Right ventricle myocardium inferior (tissue), 1 donor: ENCODE data around the gene MAST4. TPM values are rescaled to one million over a fixed set of nuclear protein-coding genes. Genes with fewer than 3 reads are reported as not detected.
A peak's percentile ranks its signal among the peaks of the same experiment; 100 is the strongest.

Source experiments
- ATAC-seq: fragments of 200-7000 bp; cut with Tn5 transposase; one replicate; pipeline ENCODE4 v1.9.1; 2020; ENCODE audit warnings: mild to moderate bottlenecking, moderate library complexity
- DNase-seq: peaks from one replicate; pipeline ENCODE4 v3.0.0; 2021; ENCODE audit errors: missing footprints
- intact Hi-C: fragments of 100-400 bp; cut with DNase I; formaldehyde crosslinking; loops from one replicate; pipeline ENCODE4 v1.11.0; 2022
- total RNA-seq: library from RNA; stranded (reverse); fragmentation: NEBNext Ultra II Directional; extraction: Animal tissue kit (Norgen Biotek cat#: 25700); gene quantifications from one replicate; pipeline ENCODE4 v1.2.1, GENCODE V29; 2021
- donor health status: DM: no; HTN: yes; CAD: no; lungs with severe emphysema.

The MAST4 gene
- total RNA-seq, 1 donor from 2014 or later: 39.6 TPM

DNA sequence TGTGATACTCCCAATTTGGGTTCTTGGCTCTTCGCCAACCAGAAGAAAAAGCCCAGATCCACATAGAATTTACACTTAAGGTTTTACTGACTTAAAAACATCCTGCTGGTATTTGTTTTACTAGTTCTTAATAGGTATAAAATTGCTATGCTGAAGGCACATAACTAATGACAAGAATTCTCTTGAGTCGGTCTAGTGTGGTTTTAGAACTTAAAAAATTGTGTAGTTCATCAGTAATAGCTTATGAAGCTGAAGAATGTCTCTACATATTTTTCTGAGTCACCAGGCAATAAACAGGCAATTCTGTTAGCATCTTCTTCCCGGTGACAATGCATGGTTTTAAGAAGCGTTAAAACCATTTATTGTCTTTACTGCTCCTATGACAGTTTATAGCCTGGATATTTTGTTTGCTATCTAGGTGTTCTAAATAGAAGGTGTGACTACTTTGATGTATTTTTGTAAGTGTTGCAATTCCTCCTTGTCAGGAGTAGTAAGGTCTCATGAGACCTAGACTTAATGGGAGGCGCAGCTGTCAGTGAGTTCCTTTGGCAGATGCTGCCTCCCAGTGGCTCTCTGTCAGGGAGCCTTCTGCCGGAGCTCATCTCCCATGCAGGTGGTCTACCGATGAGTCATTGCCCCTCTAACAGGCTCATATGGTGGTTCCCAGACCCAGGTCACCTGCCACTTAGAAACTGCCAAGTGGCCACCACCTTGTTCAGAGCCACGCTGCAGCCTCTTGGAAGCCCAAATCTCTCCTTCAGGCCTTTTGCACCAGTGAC is 173.8 kb downstream of the MAST4 start:
- peak; percentile 63 for ATAC-seq
- intact Hi-C loops: loop anchor here (10.0 kb wide), 1 partner anchor 335 kb away; no protein-coding TSS in a partner anchor
- DNase-seq: no peak

DNA sequence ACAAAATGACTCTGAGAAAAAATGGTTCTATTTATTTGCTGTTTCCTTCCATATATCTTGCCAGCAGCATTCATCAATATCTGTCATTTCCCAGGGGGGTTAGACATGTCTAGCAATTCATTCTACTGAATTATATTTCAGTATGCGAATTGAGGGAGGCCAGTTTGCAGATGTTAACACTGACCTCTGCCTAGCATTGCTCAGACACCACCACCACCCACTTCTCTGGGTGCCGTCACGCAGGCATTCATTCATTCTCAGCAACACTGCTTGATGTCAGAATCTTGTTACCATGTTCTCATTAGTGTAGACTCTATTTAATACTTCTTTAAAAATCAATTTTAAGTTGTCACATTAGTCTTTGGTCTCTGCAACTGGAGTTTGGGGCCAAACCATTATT is 181.7 kb downstream of the MAST4 start:
- DNase-seq: no peak
- intact Hi-C loops: no loop called here
- ATAC-seq: no peak

DNA sequence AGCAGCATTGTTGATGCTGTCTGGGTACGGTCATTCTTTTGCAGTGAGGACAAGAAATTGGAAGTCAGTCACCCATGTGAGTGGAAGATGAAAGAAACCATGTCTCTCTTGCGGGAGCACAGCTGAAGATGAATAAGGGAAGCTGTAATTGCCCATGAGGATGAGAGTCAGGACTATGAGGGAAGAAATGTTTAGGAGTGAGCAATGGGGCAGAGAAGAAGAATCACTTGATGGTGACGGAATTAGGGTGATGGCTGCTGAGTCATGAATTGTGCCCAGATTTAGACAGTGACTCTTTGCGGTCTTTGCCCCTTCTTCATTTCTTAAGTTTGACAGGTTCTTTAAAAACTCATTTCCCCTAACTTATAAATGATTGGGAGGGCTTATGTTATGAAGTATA is 183.3 kb downstream of the MAST4 start:
- no peak for ATAC-seq
- intact Hi-C loops: no loop called here
- DNase-seq: no peak

DNA sequence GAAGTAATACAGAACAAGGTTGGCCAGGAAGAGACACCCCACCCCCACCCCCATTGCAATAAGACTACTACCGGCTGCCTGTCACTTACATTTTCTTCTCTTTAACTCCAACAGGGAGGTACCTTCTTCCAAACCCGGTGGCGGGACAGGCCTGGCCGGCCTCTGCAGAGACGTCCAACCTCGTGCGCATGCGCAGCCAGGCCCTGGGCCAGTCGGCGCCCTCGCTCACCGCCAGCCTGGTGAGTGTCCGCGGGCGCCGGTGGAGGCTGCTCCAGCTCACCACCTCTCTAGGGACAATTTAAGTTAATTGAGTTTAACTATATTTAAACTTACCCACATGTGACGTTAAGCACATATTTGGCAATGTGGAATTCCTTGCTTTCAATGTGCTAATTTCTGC is 192.4 kb downstream of the MAST4 start:
- intact Hi-C loops: no loop called here
- no peak for ATAC-seq
- no peak for DNase-seq

DNA sequence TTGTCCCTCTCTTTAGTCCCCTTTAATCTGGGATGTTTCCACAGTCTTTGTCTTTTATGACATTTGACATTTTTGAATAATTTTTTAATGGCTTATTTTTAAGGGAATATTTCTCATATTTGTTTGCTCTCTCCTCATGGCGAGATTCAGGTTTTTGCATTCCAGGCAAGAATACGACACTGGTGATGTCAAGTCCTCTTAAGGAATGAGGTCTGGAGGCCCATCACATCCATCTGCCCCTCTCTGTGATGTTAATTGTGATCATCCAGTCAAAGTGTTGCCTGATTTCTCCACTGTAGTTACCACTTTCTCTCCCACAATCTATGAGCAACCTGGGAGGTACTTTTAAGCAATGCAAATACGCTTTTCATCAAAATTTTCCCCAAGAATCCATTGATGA is 193.2 kb downstream of the MAST4 start:
- intact Hi-C loops: no loop called here
- DNase-seq (no peak), ATAC-seq (no peak)

DNA sequence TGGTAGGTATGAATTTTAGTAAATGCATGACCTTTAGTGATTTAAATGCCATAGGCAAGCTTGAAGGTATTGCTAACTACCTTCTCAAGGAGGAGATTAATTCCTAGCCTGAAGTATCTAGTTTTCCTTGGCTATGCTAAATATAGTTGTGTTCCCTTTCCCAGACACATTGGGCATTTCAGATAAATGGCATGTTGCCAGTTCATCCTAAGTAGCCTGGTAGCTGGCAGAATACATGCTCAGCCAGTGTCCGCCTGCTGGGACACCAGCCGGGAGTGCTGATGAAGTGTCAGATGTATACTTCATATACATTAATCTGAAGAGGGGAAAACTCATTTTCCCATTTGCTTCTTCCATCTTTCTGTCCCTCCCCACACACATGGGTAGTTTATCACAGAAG is 196.9 kb downstream of the MAST4 start:
- no peak for DNase-seq

DNA sequence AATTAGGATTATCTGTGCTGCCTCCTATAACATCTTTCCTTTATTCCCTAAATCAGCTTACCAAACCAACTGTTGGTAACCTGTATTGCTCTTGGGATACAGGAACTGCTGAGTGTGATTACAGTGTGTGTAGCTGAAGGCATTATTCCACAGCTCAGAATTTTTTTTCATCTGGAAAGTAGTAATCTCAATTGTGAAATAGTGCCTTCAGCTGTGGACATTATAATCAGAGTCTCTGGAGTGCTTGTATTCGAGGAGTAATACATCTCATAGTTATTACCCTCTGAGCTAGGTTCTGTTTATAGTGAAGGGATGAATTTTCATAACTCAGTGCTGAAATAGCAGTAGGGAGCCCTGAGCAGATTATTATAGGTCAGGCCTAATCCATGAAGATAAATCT is 199.5 kb downstream of the MAST4 start:
- ATAC-seq: no peak
- intact Hi-C loops: no loop called here

More for the DNA sequence above, 196.9 kb downstream of the MAST4 start:
- intact Hi-C loops: no loop called here
- ATAC-seq: peak; percentile 61

DNA sequence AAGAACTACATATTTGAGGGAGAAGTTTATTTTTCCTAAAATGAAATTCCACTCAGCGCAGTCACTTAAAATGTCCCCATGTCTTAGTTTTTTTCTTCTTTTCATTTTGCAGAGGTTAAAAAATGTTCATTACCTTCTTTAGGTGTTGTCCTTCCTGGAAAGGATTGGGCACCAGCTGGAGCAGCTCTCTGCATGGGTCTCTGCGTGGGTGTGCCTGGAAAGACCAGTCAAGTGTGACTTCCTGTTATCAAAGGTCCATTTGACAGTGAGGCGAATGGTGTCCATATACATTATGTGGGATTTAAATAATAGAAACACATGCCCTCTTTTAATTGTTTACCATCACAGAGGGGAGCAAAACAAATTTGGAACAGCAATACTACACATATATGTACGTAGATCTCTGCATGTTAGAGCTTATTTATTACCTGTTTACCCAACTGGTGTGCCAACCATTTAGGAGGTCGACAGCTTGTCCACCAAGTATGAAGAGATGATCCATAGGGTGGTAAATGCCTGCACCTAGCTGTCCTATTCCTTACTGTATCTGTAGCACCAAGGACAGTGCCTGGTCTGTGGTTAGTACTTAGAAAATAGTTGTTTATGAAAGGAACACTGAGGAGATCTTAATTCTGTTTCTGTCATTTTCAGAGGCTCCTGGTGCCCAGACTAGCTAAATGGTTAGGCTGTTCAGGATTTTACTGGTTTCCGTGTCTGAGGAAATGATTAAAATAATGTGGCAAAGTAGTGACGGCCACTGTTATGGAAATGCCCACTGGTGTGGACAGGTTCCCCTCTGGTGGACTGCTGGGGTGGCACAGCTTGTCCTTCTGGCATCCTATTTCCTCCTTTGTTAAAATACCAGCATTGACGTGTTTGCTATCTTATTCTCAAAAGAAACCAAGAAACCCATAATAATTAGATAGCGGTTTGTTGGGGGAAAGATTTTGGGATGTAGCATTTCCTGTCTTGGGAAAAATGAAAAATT is 200.4 kb downstream of the MAST4 start:
- no peak for ATAC-seq
- intact Hi-C loops: no loop called here

More for the DNA sequence above, 199.5 kb downstream of the MAST4 start:
- no peak for DNase-seq

DNA sequence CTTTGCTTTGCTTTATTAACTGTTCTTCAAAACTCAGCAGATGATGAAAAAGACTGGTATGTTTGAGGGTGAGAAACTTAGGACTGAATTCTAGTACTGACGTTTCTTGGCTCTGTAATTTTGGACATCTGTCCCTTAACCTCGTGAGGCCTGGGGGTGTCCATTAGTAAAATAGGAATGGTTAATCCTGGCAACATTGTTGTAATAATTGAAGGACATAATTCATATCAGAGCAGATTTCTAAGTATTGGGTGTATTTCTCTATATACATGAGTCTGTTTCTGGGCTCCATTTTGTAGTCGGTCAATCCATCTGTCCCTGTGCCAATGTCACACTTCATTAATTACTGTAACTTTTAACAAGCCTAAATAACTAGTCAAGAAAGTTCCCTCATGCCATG is 206.7 kb downstream of the MAST4 start:
- DNase-seq: no peak
- intact Hi-C loops: no loop called here

More for the DNA sequence above, 200.4 kb downstream of the MAST4 start:
- no peak for DNase-seq

DNA sequence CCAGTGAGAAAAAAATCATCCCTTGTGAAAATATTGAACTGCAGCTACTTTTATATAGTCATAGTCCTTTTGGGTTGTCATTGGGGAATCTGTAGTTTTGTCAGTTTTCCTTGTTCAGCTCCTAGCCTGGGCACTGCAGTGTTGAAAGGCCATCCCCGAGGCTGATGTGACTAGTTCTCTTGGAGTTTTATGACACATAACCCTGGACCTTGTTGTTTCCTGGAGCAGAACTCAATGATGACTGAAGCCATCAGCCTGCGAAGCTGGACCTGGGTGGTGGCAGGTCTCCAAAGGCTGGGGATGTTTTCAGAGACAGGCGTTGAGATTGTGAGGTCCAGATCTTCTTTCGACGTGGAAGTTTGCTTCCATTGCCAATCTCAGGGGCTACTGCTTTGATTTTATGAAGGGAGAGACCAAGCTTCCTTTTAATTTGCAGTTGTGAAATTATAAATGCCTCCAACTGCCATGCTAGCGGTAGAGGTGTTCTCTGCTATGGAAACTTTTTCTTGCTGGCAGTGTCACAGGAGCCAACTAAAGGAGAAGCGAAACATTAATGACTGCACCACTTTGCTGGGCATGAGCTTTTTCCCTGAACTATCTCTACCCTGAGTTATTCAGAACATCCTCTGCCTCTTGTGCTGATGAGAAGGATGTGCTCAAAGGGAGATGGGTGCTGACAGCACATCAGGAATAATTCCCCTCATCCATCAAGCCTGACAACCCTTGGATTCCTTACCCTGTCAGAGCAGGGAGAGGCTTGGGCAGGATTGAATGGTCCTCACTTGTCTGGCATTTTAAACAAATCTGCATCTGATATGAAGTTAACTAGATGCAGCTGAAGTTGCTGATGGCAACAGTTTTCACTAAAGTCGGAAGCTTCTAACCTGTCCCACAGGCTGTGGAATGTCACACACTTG is 209.6 kb downstream of the MAST4 start:
- intact Hi-C loops: no loop called here

More for the DNA sequence above, 206.7 kb downstream of the MAST4 start:
- no peak for ATAC-seq

DNA sequence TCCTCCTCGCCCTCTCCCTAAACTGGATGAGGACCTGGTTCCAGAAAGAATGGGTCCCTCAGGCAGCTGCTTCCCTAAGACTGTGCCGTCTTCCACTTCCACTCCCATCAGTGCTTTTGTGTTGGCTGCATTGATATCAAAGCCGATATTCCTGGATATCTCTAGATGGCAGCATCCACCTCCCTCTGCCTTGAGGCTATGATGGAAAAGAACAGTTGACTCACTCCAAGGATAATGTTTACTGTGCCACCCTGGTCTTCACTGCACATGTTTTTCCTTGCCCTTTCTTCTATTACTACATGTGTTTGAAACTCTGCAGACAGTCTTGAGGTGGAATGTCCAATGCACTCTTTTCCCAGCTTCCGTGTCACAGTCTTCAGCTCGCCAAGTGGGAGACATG is 211.6 kb downstream of the MAST4 start:
- ATAC-seq: peak; percentile 73
- intact Hi-C loops: no loop called here

More for the DNA sequence above, 209.6 kb downstream of the MAST4 start:
- DNase-seq (no peak), ATAC-seq (no peak)

DNA sequence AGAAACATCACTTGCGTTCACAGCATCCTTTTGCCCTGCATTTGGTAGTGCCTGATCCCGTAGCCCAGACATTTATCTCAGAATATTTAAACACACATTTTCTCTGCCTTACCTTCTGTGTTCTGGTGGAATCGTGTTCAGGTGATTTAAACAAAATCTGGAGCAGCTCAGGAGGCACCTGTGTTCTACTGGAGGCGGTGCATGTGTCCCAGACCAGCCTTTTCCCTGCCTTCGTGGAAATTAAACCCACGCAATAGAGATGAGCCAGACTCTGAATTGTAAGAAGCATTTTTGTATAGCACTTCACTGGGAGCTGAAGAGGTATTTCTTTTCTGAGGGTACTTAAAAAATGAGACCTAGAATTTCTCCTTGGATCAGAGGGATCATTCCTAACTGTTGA is 212.5 kb downstream of the MAST4 start:
- ATAC-seq (no peak), DNase-seq (no peak)
- intact Hi-C loops: no loop called here

More for the DNA sequence above, 211.6 kb downstream of the MAST4 start:
- no peak for DNase-seq

DNA sequence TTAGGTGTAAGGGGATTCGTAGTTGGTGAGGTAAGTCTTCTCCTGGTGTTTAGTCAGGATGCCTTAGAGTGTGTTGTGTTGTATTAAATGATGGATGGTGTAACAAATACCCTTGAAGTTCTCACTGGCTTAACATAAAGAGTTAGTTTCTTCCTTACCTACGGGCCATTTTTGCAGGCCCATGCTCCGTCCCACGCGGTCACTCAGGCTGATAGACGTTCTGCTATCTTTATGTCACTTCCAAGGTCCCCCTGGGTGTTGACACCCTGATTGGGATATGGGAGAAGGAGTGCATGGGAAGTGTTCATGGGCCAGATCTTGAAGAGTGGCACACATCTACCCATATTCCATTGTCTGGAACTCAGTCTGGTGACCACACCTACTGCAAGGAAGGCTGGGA is 214.0 kb downstream of the MAST4 start:
- ATAC-seq (no peak), DNase-seq (no peak)
- intact Hi-C loops: loop anchor here (5.0 kb wide), 2 partner anchors 342 to 397 kb away; no protein-coding TSS in a partner anchor

DNA sequence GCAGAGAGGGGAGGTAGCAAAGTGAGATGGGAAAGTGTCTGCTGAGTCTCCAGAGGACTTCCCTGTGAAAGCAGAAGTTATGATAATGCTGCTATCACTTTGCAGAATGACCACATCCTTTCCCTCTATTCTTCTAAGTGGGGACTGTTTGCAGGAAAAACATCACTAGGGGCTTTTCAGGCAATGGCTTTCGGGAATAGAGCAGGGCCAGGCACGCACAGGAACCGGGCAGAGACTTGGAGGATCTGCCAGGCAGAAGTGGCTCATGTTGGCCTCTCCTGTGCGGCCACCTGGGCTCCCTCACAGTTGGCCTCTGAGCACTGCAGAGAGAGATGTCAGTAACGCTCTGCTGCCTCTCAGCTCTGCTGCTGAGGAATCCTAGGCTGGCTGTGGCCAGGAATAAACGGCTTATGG is 214.7 kb downstream of the MAST4 start:
- DNase-seq (no peak), ATAC-seq (no peak)
- intact Hi-C loops: loop anchor here (5.0 kb wide), 2 partner anchors 341 to 396 kb away; no protein-coding TSS in a partner anchor

DNA sequence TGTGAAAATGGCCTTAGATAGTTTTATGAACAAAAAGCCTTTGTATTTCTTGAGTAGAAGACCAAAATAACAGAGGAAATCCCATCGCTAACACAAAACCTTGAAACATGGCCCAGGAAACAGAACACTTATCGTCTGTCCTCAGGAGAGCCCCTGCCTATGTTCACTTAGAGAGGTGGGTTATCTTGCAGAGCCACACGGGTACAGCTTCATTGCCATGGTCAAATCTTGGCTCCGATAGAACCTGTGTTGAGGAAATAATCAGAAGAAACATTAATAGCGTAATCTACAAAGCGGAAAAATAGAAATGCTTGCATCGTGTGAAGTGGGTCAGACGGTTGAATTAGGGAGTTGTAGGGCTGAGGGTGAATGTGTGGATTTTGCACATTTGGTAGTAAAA is 216.1 kb downstream of the MAST4 start:
- DNase-seq (no peak), ATAC-seq (no peak)

DNA sequence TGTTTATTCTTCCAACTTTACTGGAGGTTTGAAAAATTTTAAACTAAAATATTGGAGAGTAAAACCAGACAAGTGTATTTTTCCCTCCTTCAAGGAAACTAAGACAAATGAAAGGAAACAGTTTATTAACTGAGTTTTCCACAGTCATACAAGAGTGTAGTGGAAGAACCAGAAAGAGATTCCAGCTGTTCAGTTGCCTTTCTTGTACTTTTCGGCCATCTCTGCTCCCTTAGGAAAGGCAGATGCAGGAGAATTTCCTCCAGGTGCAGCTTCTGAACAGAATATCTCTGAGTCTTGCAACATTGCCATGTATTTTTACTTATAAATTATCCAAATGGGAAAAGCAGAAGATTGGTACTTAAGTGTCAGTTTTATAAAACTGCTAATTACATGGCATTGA is 217.1 kb downstream of the MAST4 start:
- ATAC-seq (no peak), DNase-seq (no peak)
- intact Hi-C loops: loop anchor here (5.0 kb wide), 2 partner anchors 339 to 394 kb away; no protein-coding TSS in a partner anchor

More for the DNA sequence above, 216.1 kb downstream of the MAST4 start:
- intact Hi-C loops: loop anchor here (5.0 kb wide), 2 partner anchors 340 to 395 kb away; no protein-coding TSS in a partner anchor

DNA sequence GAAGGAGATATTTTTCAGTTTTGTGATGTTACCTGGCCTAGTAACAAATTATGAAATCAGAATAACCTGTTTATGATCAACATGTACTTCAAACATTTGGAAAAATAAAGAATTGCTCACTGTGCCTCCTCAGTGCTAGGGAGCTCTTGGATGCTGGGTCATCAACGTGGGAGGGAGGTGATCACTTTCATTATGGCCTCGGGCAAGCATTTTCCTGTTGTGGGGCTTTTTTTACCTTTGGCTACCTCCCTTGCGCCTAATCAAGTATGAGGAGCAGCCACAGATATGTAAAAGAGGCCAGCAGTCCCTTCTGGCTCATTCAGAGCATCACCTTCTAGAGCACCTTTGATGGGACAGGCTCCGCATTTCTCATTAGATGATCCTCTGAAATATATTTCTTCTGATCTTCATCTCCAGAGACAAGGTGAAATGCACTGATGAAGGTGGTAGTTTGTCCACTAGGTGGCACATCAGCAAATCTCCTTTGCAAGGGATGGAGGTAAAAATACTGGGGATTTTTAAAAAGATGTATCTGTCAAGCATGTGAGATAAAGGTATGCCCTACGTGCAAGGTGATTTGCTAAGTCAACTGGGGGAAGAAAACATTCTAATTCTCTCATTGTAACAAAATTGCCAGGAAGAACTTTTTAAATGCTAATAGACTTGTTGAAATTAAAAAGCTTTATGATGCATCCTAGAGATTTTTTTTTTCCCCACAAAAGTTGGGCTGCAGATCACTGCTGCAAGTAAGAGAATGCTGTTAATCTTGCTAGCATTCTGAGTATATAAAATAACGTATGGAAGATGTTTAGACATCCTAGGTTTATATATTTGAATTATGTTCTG is 218.2 kb downstream of the MAST4 start:
- DNase-seq (no peak), ATAC-seq (no peak)
- intact Hi-C loops: loop anchor here (5.0 kb wide), 2 partner anchors 338 to 393 kb away; no protein-coding TSS in a partner anchor
